Astrocyte of the cerebellum (primary cell): ENCODE results near the gene TMEM235.

Experiments
- DNase-seq: peaks from one replicate; pipeline ENCODE4 v3.0.0-alpha.2; 2011; ENCODE audit warnings: low read depth
- H3K4me3 ChIP-seq: 2 replicates; pipeline ENCODE4 v1.5.1; 2011; ENCODE audit warnings: mild to moderate bottlenecking, low read depth, low read length, moderate library complexity
- CTCF ChIP-seq: IDR thresholded peaks from 2 replicates; pipeline ENCODE4 v1.5.1; 2012; ENCODE audit warnings: low read length, low read depth, moderate library complexity, mild to moderate bottlenecking; ENCODE audit errors: missing control alignments
- in situ Hi-C: cut with HindIII; loops from 2 replicates; pipeline ENCODE4 v1.10.0; 2017; ENCODE audit warnings: low sequenced_read_pairs

Gene TMEM235

GRCh38 chr17:78272181-78272913, 40.9 kb downstream of the TMEM235 start:
- TF ChIP-seq CTCF = no peak
- DNase-seq = no peak
- no peak overlapping the region for H3K4me3 ChIP-seq
- in situ Hi-C loops = no loop called here

DNA sequence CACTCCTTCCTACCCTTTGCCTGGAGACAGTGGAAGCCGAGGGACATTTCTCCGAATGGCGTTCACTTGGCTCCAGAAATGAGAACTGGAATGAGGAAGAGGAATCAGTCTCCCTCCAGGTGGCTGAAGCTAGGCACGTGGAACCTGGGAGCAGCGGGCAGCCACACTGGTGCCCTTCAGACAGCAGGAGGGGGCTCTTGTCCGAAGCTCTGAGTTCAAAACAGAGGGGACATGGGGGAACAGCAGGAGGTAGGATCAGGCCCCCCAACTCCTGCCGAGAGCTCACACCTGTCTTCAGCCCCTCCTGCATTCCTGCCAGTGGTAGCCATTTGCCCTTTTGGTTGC, 41.5 kb downstream of the TMEM235 start:
- TF ChIP-seq CTCF = no peak
- H3K4me3 ChIP-seq = no peak overlapping the region
- DNase-seq = no peak
- in situ Hi-C loops = no loop called here

- no peak for DNase-seq
- no peak for TF ChIP-seq CTCF
- H3K4me3 ChIP-seq = no peak overlapping the region
- in situ Hi-C loops = no loop called here
Measured at GRCh38 chr17:78273813-78274212, 42.4 kb downstream of the TMEM235 start.

DNA sequence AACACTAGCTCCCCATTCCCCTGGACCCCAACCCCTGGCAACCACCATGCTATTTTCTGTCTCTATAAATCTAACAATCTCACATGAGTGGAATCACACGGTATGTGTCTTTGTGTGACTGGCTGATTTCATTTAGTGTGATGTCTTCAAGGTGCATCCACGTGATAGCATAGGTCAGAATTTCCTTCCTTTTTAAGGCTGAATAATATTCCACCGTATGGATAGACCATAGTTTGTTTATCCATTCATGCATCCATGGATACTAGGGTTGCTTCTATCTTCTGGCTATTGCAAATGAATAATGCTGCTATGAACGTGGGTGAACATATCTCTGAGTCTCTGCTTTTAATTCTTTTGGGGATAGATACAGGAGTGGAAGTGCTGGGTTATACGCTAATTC, 43.9 kb downstream of the TMEM235 start:
- in situ Hi-C loops = no loop called here
- no peak overlapping the region for H3K4me3 ChIP-seq
- no peak for TF ChIP-seq CTCF
- no peak for DNase-seq

DNA sequence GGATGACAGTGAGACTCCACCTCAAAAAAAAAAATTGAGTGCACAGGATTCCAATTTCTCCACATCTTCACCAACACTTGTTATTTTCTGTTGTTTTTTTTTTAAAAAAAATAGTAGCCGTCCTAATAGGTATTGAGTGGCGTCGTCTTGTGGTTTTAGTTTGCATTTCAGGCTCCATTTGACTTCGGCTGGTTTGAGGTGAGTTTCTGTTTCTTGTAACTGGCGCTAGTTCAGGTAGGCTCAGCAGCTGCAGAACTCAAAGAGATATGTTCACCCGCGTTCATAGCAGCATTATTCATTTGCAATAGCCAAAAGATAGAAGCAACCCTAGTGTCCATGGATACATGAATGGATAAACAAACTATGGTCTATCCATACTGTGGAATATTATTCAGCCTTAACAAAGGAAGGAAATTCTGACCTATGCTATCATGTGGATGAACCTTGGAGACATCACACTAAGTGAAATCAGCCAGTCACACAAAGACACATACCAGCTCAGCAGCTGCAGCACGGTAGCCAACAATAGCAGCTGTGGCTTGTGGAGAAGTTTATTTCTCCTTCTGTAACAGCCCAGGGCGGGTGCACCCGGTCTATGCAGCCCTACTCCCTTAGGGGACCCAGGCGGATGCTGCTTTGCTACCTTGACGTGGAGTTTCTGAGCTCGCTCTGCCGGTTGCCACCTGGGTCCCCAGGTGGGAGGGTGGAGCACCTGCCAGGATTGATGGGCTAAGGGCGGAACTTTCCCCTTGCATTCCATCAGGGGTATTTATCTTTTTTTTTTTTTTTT, 44.9 kb downstream of the TMEM235 start:
- no peak for TF ChIP-seq CTCF
- in situ Hi-C loops = no loop called here
- DNase-seq = no peak
- H3K4me3 ChIP-seq = no peak overlapping the region

DNA sequence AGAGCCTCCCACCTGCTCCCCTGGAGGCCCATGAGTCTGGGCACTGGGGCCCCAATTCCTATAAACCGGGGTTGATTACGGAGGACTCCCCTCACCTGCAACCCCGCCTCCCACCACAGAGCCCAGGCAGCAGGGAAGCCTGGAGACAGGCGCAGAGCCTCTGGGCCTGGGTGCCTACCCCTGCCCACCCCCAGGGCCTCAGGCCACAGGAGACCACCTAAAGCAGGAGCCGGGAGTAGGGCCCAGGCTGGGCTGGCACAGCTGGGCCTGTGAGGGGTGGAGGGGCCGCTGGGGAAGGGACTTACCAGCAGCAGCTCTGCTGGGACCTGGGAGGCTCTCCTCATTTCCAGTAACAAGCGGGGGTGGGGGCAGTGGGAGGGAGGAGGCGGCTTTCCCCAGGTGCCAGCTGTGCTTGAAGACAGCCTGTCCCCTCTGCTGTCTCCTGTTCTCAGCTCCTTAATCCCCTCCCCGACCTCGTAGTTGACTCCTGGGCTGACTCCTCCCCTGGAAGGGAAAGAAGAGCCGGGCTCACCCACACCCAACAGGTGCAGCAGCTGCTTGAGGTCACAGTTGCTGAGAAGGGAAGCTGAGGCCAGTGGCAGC, 46.8 kb downstream of the TMEM235 start:
- no peak for TF ChIP-seq CTCF
- H3K4me3 ChIP-seq = no peak overlapping the region
- DNase-seq = no peak
- in situ Hi-C loops = no loop called here
